Neuronal stem cell (in vitro differentiated cells): Measurements from ENCODE around the gene BHLHE40.

Source experiments
- DNase-seq: peaks from one replicate; pipeline ENCODE4 v3.0.0-alpha.2; 2013; ENCODE audit warnings: low spot score
- H2AFZ ChIP-seq: one replicate; pipeline ENCODE4 v1.6.1; 2013; ENCODE audit warnings: mild to moderate bottlenecking, low read length, inconsistent platforms
- H2AK5ac ChIP-seq: 2 replicates; pipeline ENCODE4 v1.6.1; 2013; ENCODE audit warnings: low read depth, mild to moderate bottlenecking, inconsistent platforms, low read length, moderate library complexity, mixed read lengths
- H2BK120ac ChIP-seq: 2 replicates; pipeline ENCODE4 v1.6.1; 2013; ENCODE audit warnings: low read depth, mild to moderate bottlenecking, inconsistent platforms, low read length, moderate library complexity, mixed read lengths
- H2BK12ac ChIP-seq: one replicate; pipeline ENCODE4 v1.6.1; 2013; ENCODE audit warnings: low read length, inconsistent platforms
- H2BK15ac ChIP-seq: 2 replicates; pipeline ENCODE4 v1.6.1; 2013; ENCODE audit warnings: mild to moderate bottlenecking, low read length, inconsistent platforms, mixed read lengths
- H2BK5ac ChIP-seq: one replicate; pipeline ENCODE4 v1.6.1; 2013; ENCODE audit warnings: inconsistent platforms, mild to moderate bottlenecking, low read length, moderate library complexity
- H3K14ac ChIP-seq: one replicate; pipeline ENCODE4 v1.6.1; 2013; ENCODE audit warnings: low read length, inconsistent platforms
- H3K18ac ChIP-seq: 2 replicates; pipeline ENCODE4 v1.6.1; 2013; ENCODE audit warnings: low read length, inconsistent platforms
- H3K23ac ChIP-seq: 2 replicates; pipeline ENCODE4 v1.6.1; 2013; ENCODE audit warnings: low read depth, mild to moderate bottlenecking, mixed read lengths, low read length, inconsistent platforms; ENCODE audit not compliant: poor library complexity
- H3K27ac ChIP-seq: replicated peaks from 3 replicates; pipeline ENCODE4 v1.5.1; 2013; ENCODE audit warnings: low read length, inconsistent platforms
- H3K27me3 ChIP-seq, 3 experiments: 2 replicates each; pipeline ENCODE4 v1.6.1; 2013; ENCODE audit warnings: low read length in 3 of 3, mild to moderate bottlenecking in 2 of 3, inconsistent platforms in 1 of 3, low read depth in 1 of 3, mixed read lengths in 1 of 3, moderate library complexity in 1 of 3; ENCODE audit not compliant: control insufficient read depth in 3 of 3, insufficient read depth in 3 of 3
- H3K36me3 ChIP-seq, 2 donors: replicated peaks in 1 of 2; 2 replicates each; pipeline ENCODE4 v1.6.1; 2013; ENCODE audit warnings: low read length in 2 of 2; ENCODE audit not compliant: control insufficient read depth in 2 of 2, insufficient read depth in 2 of 2
- H3K4ac ChIP-seq: 2 replicates; pipeline ENCODE4 v1.6.1; 2013; ENCODE audit warnings: inconsistent platforms, mild to moderate bottlenecking, low read length, moderate library complexity
- H3K4me1 ChIP-seq, 2 donors: 1 replicate in 1 of 2; 2 replicates in 1 of 2; pipeline ENCODE4 v1.6.1; 2013; ENCODE audit warnings: low read length in 2 of 2, low read depth in 1 of 2; ENCODE audit not compliant: control insufficient read depth in 2 of 2, insufficient read depth in 1 of 2
- H3K4me2 ChIP-seq: one replicate; pipeline ENCODE4 v1.6.1; 2013; ENCODE audit warnings: mild to moderate bottlenecking, low read length, inconsistent platforms; ENCODE audit not compliant: insufficient read depth, poor library complexity, severe bottlenecking
- H3K4me3 ChIP-seq, 2 donors: 2 replicates each; pipeline ENCODE4 v1.5.1; 2013; ENCODE audit warnings: low read length in 2 of 2, mild to moderate bottlenecking in 2 of 2, inconsistent platforms in 1 of 2, moderate library complexity in 1 of 2
- H3K79me1 ChIP-seq: one replicate; pipeline ENCODE4 v1.6.1; 2013; ENCODE audit warnings: low read depth, mild to moderate bottlenecking, inconsistent platforms, low read length, moderate library complexity
- H3K9ac ChIP-seq: one replicate; pipeline ENCODE4 v1.6.1; 2013; ENCODE audit warnings: mild to moderate bottlenecking, low read depth, low read length, inconsistent platforms; ENCODE audit not compliant: poor library complexity
- H3K9me3 ChIP-seq, 2 donors: replicated peaks in 1 of 2; 2 replicates each; pipeline versions ENCODE3 to v1.6.1; 2013; ENCODE audit warnings: low read length in 2 of 2, mild to moderate bottlenecking in 2 of 2, inconsistent platforms in 1 of 2, low read depth in 1 of 2, mixed read lengths in 1 of 2, moderate library complexity in 1 of 2; ENCODE audit not compliant: control insufficient read depth in 2 of 2, insufficient read depth in 1 of 2
- H4K8ac ChIP-seq: one replicate; pipeline ENCODE4 v1.6.1; 2013; ENCODE audit warnings: low read depth, mild to moderate bottlenecking, inconsistent platforms, low read length, moderate library complexity
- H4K91ac ChIP-seq: one replicate; pipeline ENCODE4 v1.6.1; 2013; ENCODE audit warnings: low read length, low read depth, mild to moderate bottlenecking, inconsistent platforms; ENCODE audit not compliant: poor library complexity
- WGBS, 2 donors: extraction: QIAGEN DNeasy Blood & Tissue Kit; methylation state at CpG; one replicate each; pipeline ENCODE4 v1.1.7; 2013; ENCODE audit warnings: missing lambda C conversion rate in 2 of 2, mixed read lengths in 1 of 2; ENCODE audit not compliant: insufficient read length in 2 of 2, insufficient replicate concordance in 1 of 2; ENCODE audit errors: extremely low coverage in 2 of 2; 5-methylcytosine and 5-hydroxymethylcytosine counted together

Gene BHLHE40

GRCh38 chr3:5022966-5023776 is 43.9 kb downstream of the BHLHE40 start:
- Histone ChIP-seq H3K18ac (no peak overlapping the region), H2BK120ac (no peak overlapping the region), H3K4me1 (peaks cover 2 to 3% of the 10 kb centered on the region in 2 donors), H2BK5ac (no peak overlapping the region), H4K91ac (no peak overlapping the region), H2BK12ac (no peak overlapping the region), H3K9ac (no peak overlapping the region), H3K4me2 (no peak overlapping the region), H3K79me1 (no peaks in the 10 kb centered on the region), H2BK15ac (no peak overlapping the region), H3K27me3 (no peaks in the 10 kb centered on the region), H2AK5ac (no peak overlapping the region), H3K23ac (no peak overlapping the region), H3K14ac (no peak overlapping the region), H2AFZ (no peak overlapping the region), H3K27ac (no peak overlapping the region), H4K8ac (no peak overlapping the region), H3K9me3 (no peaks in the 10 kb centered on the region), H3K4ac (no peak overlapping the region), H3K36me3 (no peaks in the 10 kb centered on the region), H3K4me3 (no peak overlapping the region)
- no peak for DNase-seq
- no CpG with 5 or more reads among the region's 15 CpGs for WGBS, 2 donors

GRCh38 chr3:5023777-5024346 is 44.6 kb downstream of the BHLHE40 start:
- Histone ChIP-seq H3K23ac (no peak overlapping the region), H4K91ac (no peak overlapping the region), H3K4ac (no peak overlapping the region), H4K8ac (no peak overlapping the region), H3K9ac (no peak overlapping the region), H3K4me2 (no peak overlapping the region), H3K4me1 (peaks cover 2 to 3% of the 10 kb centered on the region in 2 donors), H3K14ac (no peak overlapping the region), H2AFZ (no peak overlapping the region), H2BK12ac (no peak overlapping the region), H3K9me3 (no peaks in the 10 kb centered on the region), H2AK5ac (no peak overlapping the region), H2BK15ac (no peak overlapping the region), H2BK5ac (no peak overlapping the region), H3K79me1 (no peaks in the 10 kb centered on the region), H3K27me3 (no peaks in the 10 kb centered on the region), H3K18ac (no peak overlapping the region), H2BK120ac (no peak overlapping the region), H3K36me3 (no peaks in the 10 kb centered on the region), H3K27ac (no peak overlapping the region), H3K4me3 (no peak overlapping the region)
- WGBS, 2 donors: no CpG with 5 or more reads among the region's 9 CpGs
- DNase-seq: no peak

GRCh38 chr3:5026046-5026362 is 46.8 kb downstream of the BHLHE40 start:
- Histone ChIP-seq H3K9ac (no peak overlapping the region), H3K36me3 (no peaks in the 10 kb centered on the region), H3K27me3 (no peaks in the 10 kb centered on the region), H3K27ac (no peak overlapping the region), H3K14ac (no peak overlapping the region), H4K8ac (peak overlapping the region; percentile 74), H2BK15ac (no peak overlapping the region), H2BK120ac (no peak overlapping the region), H3K79me1 (no peaks in the 10 kb centered on the region), H2AK5ac (no peak overlapping the region), H2BK5ac (no peak overlapping the region), H3K23ac (no peak overlapping the region), H3K4ac (no peak overlapping the region), H2BK12ac (no peak overlapping the region), H3K4me3 (peak overlapping the region; percentile 53 to 55), H3K4me2 (peak overlapping the region; percentile 99), H3K9me3 (no peaks in the 10 kb centered on the region), H4K91ac (no peak overlapping the region), H3K4me1 (peaks cover 2 to 3% of the 10 kb centered on the region in 2 donors), H3K18ac (peak overlapping the region; percentile 83), H2AFZ (peak overlapping the region; percentile 98)
- WGBS, 2 donors: no CpG with 5 or more reads among the region's 5 CpGs
- DNase-seq: no peak

GRCh38 chr3:5029715-5030114 is 50.5 kb downstream of the BHLHE40 start:
- Histone ChIP-seq H3K79me1 (no peaks in the 10 kb centered on the region), H2BK120ac (no peak overlapping the region), H3K4me2 (no peak overlapping the region), H4K91ac (no peak overlapping the region), H3K36me3 (no peaks in the 10 kb centered on the region), H3K27ac (no peak overlapping the region), H2BK15ac (no peak overlapping the region), H3K4ac (no peak overlapping the region), H3K9ac (no peak overlapping the region), H4K8ac (no peak overlapping the region), H3K27me3 (no peaks in the 10 kb centered on the region), H2AK5ac (no peak overlapping the region), H3K18ac (no peak overlapping the region), H3K4me3 (no peak overlapping the region), H3K14ac (no peak overlapping the region), H3K9me3 (no peaks in the 10 kb centered on the region), H2AFZ (no peak overlapping the region), H3K4me1 (peaks cover 3 to 4% of the 10 kb centered on the region in 2 donors), H2BK5ac (no peak overlapping the region), H3K23ac (no peak overlapping the region), H2BK12ac (no peak overlapping the region)
- no CpG with 5 or more reads among the region's 1 CpG for WGBS, 2 donors
- no peak for DNase-seq
